Measurements from ENCODE around the gene CBFA2T3.

DNA sequence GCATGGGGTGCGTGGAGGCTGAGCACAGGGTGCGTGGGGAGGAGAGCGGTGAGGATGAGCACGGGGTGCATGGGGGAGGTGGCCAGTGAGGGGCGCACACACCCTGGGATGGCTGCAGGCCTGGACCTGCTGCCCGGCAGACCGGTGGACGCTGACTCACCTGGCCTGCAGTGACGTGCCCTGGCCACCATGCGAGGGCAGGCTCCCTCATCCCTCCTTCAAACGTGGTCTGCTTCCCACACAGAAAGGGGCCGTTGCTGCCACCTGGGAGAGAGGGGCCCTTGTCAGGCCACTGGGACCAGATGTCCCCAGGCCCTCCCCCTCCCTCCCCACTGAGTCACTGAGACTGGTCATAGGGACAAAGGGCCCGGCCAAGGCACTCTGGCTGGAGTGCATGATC is 145.2 kb downstream of the CBFA2T3 start:
- no peak for TF ChIP-seq CTCF (IDR thresholded peaks at IDR 0.05)
- no peak for TF ChIP-seq POLR2A (IDR thresholded peaks at IDR 0.05)
